HG02885 (cell line): ENCODE results near the gene SGK1.

Experiments used
- ATAC-seq: cut with Tn5 transposase; IDR thresholded peaks from one replicate; pipeline ENCODE4 v1.9.1; 2021; ENCODE audit warnings: mild to moderate bottlenecking; ENCODE audit not compliant: unreplicated experiment, poor library complexity

Gene SGK1

GRCh38 chr6:134175532-134176263 is 142.2 kb downstream of the SGK1 start:
- peak; percentile 17 for ATAC-seq

DNA sequence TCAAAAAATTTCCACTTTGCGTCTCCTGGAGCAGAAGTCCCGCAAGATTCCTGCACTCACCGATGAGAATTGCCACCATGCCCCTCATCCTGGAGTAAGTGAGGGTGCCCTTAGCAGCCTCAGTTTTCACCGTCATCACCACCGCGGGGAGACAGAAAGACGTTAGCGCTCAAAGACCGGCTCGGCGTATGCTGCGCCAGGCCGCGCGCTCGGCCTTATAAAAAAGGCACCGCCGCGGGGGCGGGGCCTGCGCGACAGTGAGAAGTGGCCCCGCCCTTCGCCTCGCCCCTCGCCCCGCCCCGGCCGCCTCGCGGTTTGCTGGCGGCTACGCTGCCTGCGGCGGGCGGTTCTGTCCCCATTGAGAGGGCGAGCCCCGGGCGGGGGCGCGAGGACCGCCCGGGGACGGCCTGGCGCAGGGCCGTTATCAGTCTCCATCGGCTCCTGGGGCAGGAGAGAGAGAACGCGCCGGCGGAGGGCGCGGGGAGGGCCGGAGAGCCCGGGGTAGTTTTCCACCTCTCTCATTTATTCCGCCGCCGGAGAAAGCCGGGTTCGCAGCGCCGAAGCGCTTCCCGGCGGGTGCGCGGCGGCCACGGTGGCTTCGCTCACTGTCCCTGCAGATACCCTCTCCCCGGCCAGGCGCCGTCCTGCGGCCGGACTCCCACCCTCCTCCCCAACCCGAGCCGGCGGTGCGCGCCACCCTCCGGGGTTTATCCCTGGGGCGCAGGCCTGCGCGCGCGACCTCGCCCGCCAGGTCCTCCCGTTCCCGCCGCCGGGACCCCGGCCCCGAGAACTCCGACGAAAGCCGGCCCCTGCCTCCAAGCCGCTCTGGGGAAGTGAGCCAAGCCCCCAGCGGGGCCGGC is 143.0 kb downstream of the SGK1 start:
- ATAC-seq, result peak; percentile 80

DNA sequence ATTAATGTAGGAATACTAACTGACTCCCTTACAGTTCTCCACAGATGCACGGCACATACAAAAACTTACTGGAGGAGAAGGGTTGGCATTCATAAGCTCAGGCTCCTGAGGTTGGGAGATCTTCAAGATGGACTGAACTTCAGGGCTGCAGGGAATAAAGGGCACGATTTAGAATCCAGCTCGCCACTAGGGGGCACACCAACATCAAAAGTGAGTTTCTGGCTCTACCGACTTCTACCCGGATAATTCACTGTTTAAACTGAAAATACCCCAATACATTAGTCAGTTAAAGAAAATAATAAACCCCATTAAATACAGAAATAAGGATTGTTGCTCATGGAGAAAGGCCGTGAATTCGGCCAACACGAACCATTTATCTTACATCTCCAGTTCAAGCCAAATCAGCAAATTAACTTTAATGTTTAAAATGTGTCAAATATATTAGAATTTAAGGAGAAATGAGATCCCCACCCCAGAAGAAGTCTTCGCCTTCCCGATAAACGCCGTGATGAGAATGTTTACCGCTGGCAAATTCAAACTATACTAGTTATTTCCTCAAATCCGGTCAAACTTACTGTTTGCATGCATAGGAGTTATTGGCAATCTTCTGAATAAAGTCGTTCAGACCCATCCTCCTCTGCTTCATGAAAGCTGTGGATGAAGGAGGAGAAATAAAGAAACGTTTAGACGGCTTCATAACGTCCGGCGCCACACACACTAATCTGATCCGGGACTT is 143.8 kb downstream of the SGK1 start:
- ATAC-seq, result peak; percentile 24

DNA sequence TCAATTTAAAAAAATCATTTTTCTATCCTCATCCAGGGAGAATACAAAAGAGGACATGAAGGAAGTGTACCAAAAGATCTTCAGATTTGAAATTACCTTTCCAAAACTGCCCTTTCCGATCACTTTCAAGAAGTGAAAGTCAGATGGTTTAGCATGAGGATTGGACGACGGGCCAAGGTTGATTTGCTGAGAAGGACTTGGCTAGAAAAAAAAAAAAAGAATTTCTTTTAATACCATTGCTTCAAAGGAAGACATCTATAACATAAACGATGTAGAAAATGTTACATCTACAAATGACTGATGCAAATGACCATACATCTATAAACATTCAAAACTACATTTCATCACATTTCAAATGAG is 144.6 kb downstream of the SGK1 start:
- ATAC-seq, result no peak

DNA sequence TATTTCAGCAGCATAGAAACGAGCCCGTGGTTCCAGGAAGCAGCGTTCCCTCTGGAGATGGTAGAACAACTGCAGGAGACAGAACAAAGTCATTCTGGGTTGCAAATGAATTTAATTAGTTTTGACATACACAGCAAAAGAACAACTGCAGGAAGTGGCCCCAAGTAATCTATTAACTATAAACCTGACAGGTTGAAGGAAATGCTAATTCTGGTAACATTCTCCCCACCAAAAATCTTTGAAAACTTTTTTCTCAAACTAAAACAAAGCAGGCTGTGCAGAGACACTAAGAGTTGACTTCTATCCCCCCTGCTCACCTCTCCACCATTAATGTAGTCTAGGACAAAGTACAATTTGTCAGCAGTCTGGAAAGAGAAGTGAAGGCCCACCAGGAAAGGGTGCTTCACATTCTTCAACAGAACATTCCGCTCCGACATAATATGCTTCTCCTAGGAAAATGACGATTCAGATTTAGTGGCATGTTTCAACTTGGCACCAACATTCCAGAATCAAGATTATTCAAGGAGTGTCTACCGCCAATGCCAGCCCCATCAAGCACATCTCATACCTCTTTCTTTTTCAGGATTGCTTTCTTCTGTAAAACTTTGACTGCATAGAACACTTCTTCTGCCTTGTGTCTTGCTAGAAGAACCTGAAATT is 145.1 kb downstream of the SGK1 start:
- no peak for ATAC-seq

DNA sequence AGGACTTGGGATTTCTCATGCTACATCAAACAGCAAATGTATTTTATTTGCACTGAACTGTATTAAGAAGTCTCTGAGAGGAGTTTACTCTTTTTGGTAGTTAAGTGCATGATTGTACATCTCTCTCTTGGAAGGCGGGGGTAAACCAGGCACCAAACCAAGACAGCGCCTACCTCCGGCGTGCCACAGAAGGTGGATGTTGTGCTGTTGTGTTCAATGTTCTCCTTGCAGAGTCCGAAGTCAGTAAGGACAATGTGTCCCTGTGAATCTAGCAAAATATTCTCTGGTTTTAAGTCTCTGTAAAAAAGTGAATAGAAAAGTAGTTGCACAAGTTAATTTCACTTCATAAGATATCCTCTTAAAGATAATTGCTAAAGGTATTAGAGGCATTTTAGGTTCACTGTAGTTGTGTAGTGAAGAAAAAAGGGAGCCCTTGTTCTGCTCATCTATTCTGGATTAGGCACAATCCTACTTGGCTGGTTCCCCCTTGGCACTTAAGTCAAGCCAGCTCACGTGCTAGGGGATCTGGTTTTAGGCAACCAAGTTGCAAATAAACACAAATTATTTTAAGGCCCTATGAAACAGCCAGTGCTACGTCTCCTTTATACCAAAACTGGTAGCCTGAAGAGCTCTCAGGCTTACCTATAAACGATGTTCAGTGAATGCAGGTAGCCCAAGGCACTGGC is 145.7 kb downstream of the SGK1 start:
- ATAC-seq, result no peak

DNA sequence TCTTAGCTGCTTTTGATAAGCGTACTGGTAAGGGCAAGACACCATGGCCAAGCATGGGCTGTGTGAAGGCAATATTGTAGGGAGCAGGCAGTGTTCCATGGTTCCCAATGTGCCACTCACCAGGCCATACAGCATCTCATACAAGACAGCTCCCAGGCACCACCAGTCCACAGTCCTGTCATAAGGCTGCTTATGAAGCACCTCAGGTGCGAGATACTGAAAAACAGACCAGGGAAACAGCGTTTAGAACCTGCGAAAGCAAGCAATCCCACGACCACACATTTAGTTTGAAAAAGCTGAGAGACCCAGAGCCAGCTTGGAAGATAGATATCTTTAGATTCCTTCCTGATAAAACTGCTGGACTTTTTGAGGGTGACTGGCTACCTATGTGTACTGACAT is 146.4 kb downstream of the SGK1 start:
- ATAC-seq, result no peak

DNA sequence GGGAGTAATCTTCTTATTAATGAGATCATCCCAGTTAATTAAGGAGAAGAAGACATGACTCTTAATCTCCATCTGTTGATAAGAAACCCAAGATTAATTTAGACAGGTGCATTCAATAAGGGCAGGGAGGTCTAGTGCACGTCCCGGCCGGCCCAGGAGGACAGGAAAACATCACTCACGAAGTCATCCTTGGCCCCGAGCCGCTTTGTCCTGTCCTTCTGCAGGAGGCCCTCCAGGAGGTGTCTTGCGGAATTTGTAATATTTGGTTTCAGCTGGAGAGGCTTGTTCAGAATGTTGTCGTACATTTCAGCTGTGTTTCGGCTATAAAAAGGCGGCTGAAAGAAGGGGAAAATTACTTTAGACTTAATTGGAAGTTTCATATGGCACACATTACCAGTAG is 147.1 kb downstream of the SGK1 start:
- no peak for ATAC-seq

GRCh38 chr6:134169871-134170486 is 147.9 kb downstream of the SGK1 start:
- no peak for ATAC-seq

- no peak for ATAC-seq
Observed at GRCh38 chr6:134168590-134169208, 149.2 kb downstream of the SGK1 start.

GRCh38 chr6:134166511-134167261 is 151.2 kb downstream of the SGK1 start:
- no peak for ATAC-seq

GRCh38 chr6:134165561-134166201 is 152.2 kb downstream of the SGK1 start:
- no peak for ATAC-seq

- ATAC-seq, result no peak
Observed at GRCh38 chr6:134164300-134164699, 153.6 kb downstream of the SGK1 start.

GRCh38 chr6:134162932-134163331 is 155.0 kb downstream of the SGK1 start:
- no peak for ATAC-seq

- ATAC-seq, result no peak
Observed at GRCh38 chr6:134161041-134161440, 156.9 kb downstream of the SGK1 start.

DNA sequence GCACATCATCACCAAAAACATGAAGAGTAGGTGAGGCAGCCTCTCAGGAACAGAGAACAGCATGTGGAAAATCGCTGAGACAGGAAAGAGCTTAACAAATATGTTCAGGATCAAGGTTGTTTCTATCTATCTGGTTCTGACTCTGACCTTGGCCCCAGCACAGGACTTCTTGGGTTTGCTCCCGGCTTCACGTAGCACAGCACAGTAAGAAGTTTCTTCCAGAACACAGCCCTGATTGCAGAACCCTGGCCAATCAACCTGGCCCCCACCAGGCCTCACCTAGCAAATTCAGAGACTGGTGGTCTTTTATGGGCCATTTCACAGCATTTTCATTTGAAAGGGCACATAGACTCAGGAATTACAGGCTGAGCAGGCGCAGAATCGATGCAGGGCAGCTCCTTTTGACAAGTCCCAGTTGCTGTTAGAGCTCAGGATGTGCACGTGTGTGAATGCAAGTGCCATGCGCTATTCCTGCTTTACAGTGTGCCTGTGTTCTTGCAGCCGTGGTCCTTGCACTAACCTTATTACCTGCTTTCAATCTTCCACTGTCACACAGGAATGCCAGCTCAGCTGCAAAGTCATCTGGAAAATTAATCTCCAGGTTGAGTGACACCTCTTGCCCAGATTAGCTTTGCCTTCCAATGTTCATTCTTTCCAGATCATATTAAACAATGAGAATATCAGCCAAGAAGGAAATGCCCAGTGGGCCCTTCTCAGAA is 165.0 kb downstream of the SGK1 start:
- ATAC-seq, result no peak

DNA sequence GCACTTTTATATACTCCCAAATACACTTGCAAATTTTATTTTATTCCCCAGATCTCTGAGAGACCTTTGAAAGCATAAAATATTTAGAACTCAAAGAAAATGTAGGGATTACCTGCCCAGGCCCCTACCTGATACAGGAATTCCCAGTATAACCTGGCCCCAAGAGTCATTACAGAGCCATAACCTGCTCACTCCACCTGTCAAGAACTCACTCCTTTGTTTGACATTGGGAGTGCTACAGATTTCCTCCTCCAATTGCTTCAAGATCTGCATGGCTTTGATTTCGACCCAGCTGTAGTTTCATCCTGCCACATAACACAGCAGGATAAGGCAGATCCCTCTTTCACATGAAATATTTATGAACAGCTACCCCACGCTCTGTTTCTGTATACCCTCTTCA is 169.3 kb downstream of the SGK1 start:
- ATAC-seq, result no peak
